ENCODE results near the gene MYH13.

DNA sequence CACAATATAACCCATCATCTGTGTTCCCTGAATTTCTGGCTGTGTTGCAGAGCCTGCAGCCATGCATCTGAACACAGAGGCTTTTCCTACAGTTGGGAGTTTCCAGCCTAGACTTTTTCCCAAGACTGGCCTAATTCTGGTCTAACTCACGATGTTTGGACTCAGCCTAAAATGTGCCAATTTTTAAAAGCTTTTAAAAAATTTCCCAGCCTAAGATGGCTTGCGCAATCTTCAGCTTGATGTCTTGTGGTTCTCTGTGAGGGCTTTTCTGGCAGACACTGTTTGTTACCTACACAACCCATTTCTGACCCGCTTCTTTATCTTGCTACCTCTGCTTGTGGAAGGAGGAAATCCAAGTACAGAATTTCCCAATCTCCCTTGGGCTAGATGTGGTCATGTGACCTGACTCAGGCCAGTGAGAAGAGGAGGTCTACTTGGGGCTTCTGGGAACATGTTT lies 101.7 kb downstream of the MYH13 start:
- TF ChIP-seq, protein P1, sequence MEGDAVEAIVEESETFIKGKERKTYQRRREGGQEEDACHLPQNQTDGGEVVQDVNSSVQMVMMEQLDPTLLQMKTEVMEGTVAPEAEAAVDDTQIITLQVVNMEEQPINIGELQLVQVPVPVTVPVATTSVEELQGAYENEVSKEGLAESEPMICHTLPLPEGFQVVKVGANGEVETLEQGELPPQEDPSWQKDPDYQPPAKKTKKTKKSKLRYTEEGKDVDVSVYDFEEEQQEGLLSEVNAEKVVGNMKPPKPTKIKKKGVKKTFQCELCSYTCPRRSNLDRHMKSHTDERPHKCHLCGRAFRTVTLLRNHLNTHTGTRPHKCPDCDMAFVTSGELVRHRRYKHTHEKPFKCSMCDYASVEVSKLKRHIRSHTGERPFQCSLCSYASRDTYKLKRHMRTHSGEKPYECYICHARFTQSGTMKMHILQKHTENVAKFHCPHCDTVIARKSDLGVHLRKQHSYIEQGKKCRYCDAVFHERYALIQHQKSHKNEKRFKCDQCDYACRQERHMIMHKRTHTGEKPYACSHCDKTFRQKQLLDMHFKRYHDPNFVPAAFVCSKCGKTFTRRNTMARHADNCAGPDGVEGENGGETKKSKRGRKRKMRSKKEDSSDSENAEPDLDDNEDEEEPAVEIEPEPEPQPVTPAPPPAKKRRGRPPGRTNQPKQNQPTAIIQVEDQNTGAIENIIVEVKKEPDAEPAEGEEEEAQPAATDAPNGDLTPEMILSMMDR (IDR thresholded peaks at IDR 0.05) = no peak
- TF ChIP-seq EZH2 (IDR thresholded peaks at IDR 0.05) = no peak

Measured in neural progenitor cell (in vitro differentiated cells).